ENCODE results near the gene METTL2B. TPM values are rescaled to one million over a fixed set of nuclear protein-coding genes. Genes with fewer than 3 reads are reported as not detected.

The METTL2B gene
- total RNA-seq, 2 donors from 2014 or later, result 13.3 to 14.4 TPM

Other genes starting within 250 kb of the METTL2B start
- gene LEP, start 235.5 kb upstream of the METTL2B start, total RNA-seq, result 1 to 10 TPM in 1 of 2 donors, under 1 TPM in 1; 0.22 to 2.2 TPM
- gene RBM28, start 132.8 kb upstream of the METTL2B start, total RNA-seq, result 10 to 100 TPM; 12.7 to 15.1 TPM
- 1 to 10 TPM in 1 of 2 donors, under 1 TPM in 1; 0.37 to 1.1 TPM for gene PRRT4, start 115.1 kb upstream of the METTL2B start, total RNA-seq
- 10 to 100 TPM; 17.4 to 27.4 TPM for gene IMPDH1, start 66.8 kb upstream of the METTL2B start, total RNA-seq
- gene HILPDA, start 20.9 kb upstream of the METTL2B start, total RNA-seq, result 1 to 10 TPM; 4.2 to 7.4 TPM
- under 1 TPM; 0.39 to 0.63 TPM for gene GARIN1A, start 195.5 kb downstream of the METTL2B start, total RNA-seq